Coronary artery (tissue), 2 donors: ENCODE data around the gene ELAPOR1.

Experiments used
- DNase-seq: peaks from one replicate; pipeline ENCODE4 v3.0.0-alpha.2; 2017; ENCODE audit warnings: low spot score
- H3K27ac ChIP-seq, 2 donors: fragments of 200-600 bp; sonication (generic); one replicate each; pipeline ENCODE4 v1.5.1; 2016 to 2019
- H3K4me3 ChIP-seq: fragments of 200-600 bp; sonication (generic); 2 replicates; pipeline ENCODE4 v1.5.1; 2016; ENCODE audit warnings: mild to moderate bottlenecking, moderate library complexity
- TF ChIP-seq, protein P1 (sequence below): fragments of 200-600 bp; sonication (generic); IDR thresholded peaks from one replicate; pipeline ENCODE4 v1.5.1; 2019; ENCODE audit warnings: antibody characterized with exemption

The ELAPOR1 gene

DNA sequence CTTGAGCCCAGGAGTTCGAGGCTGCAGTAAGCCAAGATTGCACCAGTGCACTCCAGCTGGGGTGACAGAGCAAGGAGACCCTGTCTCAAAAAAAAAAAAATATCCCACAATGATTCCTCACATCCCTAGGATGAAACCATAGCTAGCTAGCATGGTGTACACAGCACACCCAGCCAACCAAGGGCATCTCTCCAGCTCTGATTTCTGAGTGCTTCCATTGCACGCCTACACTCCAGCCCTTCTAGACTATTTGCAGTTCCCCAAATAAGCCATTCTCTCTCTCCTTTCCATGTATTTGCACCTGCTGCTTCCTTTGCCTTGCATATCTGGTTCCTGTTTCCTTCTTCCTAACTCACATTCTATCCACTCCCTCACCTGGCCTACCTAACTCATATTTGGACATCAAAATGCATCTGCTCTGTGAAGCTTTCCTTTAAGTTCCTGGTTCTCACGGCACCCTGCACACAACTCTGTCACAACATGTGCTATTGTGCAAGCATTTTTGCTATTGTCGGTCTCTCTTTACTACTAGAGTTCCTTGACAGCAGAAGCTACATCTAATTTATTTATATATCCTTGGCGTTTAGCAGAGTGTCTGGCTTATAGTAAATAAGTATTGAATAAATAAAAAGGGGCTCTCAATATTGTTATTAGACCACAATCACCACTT lies 2.4 kb upstream of the ELAPOR1 start:
- Histone ChIP-seq H3K27ac (no peak overlapping the region), H3K4me3 (no peak overlapping the region)
- TF ChIP-seq, protein P1, sequence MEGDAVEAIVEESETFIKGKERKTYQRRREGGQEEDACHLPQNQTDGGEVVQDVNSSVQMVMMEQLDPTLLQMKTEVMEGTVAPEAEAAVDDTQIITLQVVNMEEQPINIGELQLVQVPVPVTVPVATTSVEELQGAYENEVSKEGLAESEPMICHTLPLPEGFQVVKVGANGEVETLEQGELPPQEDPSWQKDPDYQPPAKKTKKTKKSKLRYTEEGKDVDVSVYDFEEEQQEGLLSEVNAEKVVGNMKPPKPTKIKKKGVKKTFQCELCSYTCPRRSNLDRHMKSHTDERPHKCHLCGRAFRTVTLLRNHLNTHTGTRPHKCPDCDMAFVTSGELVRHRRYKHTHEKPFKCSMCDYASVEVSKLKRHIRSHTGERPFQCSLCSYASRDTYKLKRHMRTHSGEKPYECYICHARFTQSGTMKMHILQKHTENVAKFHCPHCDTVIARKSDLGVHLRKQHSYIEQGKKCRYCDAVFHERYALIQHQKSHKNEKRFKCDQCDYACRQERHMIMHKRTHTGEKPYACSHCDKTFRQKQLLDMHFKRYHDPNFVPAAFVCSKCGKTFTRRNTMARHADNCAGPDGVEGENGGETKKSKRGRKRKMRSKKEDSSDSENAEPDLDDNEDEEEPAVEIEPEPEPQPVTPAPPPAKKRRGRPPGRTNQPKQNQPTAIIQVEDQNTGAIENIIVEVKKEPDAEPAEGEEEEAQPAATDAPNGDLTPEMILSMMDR = no peak
- no peak for DNase-seq

GRCh38 chr1:109112056-109112651 lies 1.8 kb upstream of the ELAPOR1 start:
- Histone ChIP-seq H3K4me3 (peak overlapping the region; percentile 64), H3K27ac (no peak overlapping the region)
- no peak for DNase-seq
- TF ChIP-seq, protein P1 = no peak

- peak overlapping the region; percentile 64 for H3K4me3 ChIP-seq
- TF ChIP-seq, protein P1 = peak; percentile 94
- DNase-seq = peak; percentile 93
- no peak overlapping the region for H3K27ac ChIP-seq
Measured at GRCh38 chr1:109112652-109113285, 1.1 kb upstream of the ELAPOR1 start.

DNA sequence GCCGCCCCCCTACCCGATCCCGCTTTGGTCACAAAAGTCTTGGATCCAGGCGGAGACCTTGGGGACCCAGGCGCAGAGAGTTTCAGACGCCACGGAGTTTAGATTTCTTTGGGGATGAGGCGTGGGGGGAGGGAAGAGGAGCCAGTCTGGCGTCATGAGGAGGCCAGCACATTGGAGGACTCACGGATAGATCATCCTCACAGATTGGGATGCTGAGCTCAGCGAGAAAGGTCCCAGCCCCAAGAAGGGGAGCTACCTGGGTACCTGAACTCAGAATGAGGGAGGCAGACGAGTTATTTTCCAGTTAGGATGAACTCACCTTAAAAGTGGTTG lies 393 bp downstream of the ELAPOR1 start:
- DNase-seq = no peak
- no peak overlapping the region for H3K27ac ChIP-seq
- TF ChIP-seq, protein P1 = no peak
- peak overlapping the region; percentile 64 for H3K4me3 ChIP-seq

- TF ChIP-seq, protein P1 = no peak
- no peak overlapping the region for H3K27ac ChIP-seq
- H3K4me3 ChIP-seq = no peak overlapping the region
- DNase-seq = no peak
Measured at GRCh38 chr1:109115685-109116084, 1.8 kb downstream of the ELAPOR1 start.

DNA sequence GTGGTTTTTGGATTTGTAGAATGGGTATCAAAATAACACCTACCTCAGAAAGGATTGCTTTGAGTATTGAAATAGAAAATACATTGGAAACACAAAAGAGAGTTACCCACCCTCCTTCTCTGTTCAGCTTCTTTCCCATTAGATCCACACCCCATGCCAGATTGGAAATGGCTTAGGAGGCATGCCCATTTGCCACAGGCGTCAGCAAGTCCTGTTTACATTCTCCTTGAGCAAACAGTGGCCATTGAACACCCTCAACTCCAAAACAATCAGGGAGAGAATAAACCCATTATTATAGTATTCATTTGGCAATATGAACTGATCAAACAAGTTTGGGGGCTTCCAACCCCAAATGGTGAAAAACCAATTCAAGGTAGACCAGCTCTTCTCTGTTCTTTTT lies 2.4 kb downstream of the ELAPOR1 start:
- Histone ChIP-seq H3K27ac (no peak overlapping the region), H3K4me3 (no peak overlapping the region)
- TF ChIP-seq, protein P1 = no peak
- no peak for DNase-seq

DNA sequence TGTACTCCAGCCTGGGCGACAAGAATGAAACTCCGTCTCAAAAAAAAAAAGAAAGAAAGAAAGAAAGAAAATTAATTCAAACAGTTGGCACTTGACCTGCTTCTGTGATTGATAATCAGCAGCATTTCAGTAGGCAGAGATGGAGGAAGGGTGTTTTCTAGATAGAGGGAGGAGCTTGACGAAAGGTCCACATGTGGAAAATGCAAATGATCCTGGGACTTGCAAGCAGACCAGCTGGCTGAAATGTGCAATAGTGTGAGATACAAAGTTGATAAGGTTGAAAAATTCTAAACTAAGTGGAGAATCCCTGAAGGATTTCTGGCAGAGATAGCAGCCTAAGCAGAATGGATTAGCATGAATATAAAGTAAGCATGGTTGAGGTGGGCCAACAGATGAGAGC lies 4.2 kb downstream of the ELAPOR1 start:
- Histone ChIP-seq H3K4me3 (no peak overlapping the region), H3K27ac (no peak overlapping the region)
- no peak for DNase-seq
- TF ChIP-seq, protein P1 = no peak
